GM18861 (cell line): ENCODE measurements around the gene GRIN3B.

Source experiments
- ATAC-seq: cut with Tn5 transposase; IDR thresholded peaks from one replicate; pipeline ENCODE4 v1.9.1; 2021; ENCODE audit not compliant: unreplicated experiment

Gene GRIN3B

DNA sequence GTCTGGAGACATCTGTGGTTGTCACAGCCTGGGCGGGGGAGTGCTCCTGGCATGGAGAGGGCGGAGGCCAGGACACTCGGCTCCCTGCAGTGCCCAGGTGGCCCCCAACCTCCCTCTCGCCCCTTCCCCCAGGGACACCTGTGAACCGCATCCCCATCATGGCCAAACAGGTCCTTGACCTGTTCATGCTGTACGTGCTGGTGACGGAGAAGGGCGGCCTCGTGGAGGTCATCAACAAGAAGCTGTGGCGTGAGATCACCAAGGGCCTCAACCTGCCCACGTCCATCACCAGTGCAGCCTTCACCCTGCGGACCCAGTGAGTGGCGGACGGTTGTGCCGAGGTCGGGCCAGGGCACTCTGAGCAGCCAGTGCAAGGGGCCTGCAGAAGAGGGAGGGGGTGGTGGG lies 36.1 kb upstream of the GRIN3B start:
- no peak for ATAC-seq

DNA sequence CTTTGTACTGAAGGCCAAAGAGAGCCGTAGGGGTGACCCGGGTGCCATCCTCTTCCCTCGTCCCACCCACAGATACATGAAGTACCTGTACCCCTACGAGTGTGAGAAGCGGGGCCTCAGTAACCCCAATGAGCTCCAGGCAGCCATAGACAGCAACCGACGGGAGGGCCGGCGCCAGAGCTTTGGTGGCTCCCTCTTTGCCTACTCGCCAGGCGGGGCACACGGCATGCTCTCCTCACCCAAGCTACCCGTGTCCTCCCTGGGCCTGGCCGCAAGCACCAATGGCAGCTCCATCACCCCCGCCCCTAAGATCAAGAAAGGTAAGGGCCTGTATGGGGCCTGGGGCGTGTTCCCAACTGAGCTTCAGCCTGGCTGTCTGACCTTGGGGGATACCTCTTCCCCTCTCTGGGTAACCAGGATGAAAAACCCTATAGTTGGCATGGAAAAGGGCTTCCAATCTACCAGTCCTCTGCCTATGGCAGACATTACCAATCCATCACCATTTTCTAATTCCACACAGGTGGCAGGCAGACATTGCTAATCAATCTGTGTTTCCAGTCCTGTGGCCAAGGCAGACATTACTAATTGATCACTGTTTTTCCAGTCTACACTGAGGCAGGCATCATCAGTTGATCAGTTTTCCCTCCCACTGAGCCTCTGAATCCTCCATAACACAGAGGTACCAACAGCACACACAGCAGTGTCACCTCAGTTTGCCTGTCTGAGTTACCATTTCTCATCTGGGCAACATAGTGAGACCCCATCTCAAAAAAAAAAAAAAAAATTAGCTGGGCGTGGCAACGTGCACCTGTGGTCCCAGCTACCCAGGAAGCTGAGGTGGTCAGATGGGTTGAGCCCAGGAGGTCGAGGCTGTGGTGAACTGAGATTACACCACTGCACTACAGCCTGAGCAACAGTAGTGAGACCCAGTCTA lies 35.2 kb upstream of the GRIN3B start:
- ATAC-seq: no peak

DNA sequence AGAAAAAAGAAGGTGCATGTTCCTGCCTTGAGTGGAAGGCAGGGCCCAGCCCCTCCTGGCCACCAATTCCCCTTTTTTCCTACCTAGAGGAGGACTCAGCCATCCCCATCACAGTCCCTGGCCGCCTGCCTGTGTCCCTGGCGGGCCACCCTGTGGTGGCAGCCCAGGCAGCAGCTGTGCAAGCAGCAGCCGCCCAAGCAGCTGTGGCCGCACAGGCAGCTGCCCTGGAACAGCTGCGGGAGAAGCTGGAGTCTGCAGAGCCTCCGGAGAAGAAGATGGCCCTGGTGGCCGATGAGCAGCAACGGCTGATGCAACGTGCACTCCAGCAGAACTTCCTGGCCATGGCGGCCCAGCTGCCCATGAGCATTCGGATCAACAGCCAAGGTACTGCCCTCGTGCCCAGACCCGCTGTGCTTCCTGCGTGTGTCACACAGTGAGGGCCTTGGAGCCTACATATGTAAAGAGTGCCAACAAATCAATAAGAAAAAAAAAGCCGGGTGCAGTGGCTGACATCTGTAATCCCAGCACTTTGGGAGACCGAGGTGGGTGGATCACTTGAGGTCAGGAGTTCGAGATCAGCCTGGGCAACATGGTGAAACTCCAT lies 33.6 kb upstream of the GRIN3B start:
- ATAC-seq: no peak

DNA sequence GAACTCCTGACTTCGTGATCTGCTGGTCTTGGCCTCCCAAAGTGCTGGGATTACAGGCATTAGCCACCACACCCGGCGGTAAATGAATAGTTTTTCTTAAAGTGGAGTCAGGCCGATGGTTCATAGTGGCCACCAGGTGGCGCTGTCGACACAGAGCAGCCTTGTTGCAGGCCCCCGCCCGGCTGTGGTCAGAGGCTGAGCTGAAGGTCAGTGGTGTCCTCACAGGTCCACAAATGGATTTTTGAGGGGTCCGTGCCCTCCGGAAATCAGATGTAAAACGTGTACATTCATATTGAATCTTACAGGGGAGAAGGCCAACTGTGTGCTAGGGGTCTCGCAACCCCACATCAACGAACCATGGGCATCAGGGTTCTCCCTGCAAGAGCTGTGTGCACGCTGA lies 29.5 kb upstream of the GRIN3B start:
- no peak for ATAC-seq

DNA sequence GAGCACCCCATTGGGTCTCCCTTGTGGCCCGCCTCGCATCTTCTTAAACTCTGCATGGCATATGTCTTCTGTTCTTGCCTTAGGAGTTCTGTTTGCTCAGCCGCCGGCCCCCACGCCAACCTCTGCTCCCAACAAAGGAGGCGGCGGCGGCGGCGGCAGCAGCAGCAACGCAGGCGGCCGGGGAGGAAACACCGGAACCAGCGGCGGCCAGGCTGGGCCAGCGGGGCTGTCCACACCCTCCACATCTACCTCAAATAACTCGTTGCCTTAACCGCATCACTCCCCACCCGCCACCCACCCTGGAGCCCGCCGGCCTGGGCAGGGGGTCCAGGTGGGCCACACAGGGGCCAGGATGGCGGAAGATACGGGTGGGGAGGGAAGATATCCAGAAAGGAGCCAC lies 28.4 kb upstream of the GRIN3B start:
- ATAC-seq: no peak

DNA sequence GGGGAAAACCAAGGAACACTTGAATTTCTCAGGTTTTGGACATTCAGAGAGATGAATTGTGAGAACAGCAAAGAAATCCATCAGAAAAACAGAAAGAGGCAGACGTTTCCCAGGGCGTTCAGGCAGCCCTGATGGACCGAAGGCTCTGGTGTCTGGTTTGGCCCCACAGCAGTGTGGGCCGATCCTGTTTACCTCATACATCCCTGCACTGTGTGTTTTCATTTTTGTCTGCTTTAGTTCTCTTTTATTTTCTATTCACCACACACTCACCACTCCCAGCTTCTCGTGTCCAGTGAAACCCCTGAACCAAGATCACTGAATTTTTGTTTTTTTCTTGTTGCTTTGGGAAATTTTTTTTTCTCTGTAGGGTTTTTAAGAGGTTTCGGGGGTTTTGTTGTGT lies 27.9 kb upstream of the GRIN3B start:
- ATAC-seq: no peak

DNA sequence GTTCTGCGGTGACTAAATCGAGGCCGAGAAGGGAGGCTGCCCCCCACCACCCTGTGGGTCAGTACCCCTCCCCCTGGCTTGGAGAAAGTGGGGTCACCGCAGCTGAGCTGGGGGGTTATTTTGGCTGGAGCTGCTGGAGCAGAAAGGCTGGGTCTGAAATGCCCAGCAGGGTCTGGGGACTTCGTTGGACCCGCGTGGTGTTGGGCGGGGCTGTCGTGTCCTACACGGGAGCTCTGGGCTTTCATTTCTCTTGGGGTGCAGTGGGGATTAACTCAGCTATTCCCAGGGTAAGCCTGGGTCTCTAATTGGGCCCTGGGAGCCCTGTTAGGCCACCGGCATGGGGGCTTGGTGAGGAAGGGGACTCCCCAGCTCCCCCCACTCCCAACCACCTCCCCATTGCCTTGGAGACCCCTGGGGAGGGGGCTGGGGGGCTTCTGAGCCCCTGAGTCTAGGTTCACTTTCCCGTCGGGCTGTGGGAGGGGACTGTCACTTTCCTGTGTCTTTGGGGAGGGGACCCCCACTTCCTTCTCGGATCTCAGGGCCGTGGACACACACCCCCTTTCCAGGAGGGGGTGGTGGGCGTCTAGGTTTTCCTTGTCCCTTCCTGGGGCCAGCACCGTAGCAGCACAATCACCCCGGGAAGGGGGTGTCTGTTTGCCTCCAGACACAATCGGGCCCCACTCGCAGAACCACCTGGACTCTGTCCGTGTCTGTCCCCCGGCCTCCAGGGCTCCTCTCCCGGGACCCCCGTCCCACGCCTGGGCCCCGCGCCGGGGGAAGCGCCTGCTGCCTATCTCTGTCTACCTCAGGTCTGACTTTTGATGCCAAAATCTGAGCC lies 26.3 kb upstream of the GRIN3B start:
- ATAC-seq: no peak

DNA sequence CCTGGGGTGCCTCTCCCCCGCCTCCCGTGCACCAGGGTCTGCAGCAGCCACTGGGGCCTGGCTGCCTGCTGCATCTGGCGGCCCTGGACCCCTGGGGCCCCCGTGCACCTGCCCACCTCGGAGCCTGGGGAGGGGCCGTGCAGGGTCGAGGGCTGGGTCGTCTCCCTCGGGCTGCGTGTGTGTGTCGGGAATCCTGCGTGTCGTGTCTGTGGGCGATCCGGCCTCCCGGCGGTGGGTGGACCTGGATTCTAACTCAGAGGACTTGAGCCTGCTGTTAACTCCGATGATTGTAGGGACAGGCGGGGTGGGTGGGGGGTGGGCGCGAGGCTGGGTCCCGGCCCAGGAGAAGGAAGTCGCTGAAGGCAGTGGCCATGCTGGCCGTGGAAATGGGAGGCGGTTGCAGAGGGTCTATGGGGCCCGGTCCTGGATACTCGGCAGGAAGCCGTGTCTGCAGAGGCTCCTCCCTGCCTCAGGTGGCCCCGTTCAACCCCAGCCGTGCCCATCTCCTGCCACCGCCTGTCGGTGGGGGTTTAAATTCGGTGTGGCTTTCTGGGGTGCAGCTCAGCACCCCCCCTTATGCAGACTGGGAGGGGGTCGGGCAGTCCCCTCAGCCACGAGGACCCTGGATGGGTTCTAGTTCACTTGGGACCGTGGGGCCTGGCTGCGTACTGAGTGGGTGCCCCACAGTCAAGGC lies 25.5 kb upstream of the GRIN3B start:
- ATAC-seq: no peak

DNA sequence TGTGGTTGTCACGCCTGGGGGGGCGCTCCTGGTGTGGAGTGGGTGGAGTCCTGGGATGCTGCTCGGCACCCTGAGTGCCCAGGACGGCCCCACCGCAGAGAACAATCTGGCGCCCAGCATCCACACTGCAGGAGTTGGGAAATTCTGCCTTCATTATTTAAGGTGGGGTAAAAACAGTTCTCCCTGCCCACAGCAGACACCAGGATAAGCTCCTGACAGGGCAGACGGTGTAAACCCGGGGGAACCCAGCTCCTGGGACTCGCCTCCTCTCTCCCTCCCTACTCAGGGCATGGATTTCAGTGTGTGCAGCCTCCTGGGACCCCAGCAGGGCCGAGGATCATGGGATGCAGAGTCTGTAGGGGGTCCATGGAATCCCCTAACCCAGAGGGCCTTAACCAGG lies 23.7 kb upstream of the GRIN3B start:
- no peak for ATAC-seq

DNA sequence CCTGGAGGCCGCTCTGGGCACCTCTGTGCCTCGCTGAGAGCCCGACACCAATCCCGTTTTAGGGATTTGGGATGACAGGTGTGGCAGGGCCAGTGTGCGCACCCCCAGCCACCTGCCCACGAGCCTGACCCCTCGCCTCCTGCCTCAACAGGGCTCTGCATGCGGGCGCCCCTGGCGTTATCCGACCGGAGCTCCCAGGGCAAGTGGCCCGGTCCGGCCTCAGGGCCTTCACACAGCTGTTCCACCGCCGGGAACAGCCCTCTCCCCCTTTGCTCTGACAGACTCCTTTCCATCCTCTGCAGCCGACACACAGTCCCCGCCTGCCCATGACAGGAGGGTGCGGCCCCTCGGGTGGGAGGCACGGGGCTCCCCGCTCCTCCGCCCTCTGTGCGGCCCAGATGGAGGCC lies 23.2 kb upstream of the GRIN3B start:
- no peak for ATAC-seq

DNA sequence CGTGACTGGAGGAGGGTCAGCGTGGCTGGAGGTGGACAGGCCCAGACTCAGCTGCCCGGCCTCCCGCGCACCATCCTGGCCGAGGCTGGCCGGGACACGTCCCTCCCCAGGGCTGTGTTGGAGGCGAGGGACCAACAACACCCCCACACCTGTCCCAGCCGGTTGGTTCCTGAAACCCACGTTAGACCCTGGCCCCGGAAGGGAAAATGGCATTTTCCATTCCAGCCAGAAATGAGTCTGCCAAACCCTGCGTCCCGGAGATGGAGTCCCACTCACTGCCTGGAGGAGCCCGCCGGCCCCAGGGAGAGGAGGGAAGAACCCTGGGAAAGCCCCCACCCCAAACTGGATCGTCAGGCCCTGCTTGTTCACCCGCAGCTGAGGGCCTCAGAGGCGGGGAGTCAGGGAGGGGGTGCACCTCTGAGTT lies 20.9 kb upstream of the GRIN3B start:
- ATAC-seq: no peak

DNA sequence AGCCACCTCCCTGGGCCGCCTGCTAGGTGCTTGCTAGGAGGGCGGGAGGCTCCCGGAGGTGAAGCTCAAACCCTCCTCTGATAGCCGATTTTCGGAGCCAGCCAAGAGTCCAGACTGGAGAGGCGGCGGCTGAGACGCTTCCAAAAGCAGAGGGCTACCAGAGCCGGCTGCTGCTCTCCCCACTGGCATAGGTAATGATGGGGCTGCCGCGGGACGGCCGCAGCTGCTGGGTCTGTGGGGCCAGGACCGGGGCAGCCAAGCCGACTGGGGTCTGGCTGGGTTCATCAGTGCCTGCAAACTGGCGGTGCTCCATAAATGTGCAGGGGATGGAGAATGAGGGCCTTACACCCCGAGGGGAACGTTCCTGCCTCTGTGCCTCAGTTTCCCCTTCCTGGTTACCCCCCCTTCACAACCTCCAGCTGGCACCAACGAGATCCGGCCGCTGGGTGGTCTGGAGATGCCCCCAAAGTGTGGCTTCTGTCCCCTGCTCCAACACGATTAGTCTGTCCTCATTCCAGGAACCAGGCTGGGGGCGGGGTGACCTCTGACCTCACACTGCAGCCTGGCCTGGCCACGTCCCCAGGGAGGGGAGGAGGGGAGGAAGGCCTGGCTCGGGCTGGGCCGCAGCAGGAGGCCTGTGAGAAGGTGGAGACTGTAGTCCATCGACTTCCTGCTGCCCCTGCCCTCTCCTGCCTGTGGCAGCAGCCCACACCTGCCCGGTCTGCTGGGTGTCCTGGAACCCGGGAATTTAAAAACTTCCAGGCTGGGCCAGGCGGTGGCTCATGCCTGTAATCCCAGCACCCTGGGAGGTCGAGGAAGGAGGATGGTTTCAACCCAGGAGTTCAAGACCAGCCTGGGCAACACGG lies 19.9 kb upstream of the GRIN3B start:
- no peak for ATAC-seq

DNA sequence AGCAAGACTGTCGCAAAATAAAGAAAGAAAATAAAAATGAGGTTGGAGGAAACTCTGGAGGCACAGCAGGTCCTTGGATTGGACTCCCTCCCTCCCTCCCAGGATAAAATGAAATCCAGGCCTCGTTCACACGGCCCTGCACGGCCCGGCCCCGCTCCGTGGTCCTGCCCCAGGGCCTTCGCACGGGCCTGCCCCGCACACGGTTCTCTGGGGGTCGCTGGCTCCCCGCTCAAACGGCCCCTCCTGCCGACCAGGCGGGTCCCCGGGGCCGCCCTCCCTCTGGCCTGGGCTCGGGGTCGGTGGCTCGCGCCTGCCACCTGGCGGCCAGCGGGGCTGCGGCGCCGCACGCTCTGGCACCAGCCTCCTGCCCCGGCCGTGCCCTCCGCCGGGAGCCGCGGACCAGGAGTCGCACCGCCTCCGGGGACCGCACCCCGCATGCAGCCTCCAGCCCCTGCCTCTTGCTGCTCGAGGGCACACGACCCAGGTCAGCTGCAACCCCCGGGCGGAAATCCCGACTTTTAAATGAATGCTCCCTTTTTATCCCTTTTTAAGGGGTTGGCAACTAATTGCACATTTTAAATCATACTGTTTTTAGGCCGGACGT lies 17.6 kb upstream of the GRIN3B start:
- ATAC-seq: no peak

DNA sequence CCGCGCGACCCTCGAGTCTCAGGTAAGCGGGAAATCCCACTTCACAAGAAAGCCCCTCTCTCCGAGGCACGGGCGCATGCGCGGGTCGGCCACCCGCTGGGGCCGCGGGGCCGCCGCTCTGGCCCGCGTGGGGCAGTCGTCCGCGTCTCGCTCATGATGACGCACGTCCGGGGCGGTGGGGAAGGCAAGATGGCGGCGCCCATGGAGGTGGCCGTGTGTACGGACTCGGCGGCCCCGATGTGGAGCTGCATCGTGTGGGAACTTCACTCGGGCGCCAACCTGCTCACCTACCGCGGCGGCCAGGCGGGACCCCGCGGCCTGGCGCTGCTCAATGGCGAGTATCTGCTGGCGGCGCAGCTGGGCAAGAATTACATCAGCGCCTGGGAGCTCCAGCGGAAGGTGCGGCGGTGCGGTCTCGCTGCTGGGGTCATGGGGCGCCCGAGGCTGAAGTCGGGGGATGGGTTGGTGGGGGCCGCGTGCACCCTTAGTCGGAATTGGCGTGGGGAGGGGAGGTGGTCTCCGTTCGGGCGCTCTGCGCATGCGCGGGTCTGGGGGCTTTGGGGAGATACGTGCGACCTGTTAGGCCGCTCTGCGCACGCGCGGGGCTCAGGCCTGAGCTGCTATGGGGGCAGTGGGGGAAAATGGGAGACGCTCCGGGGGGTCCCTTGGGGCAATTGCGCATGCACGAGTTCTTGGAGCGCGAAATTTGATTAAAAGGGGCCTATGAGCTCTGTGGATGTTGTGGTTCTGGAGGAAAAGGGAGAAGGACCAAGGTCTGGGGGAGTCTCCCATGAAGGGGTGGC lies 15.9 kb upstream of the GRIN3B start, which contains the start of gene WDR18:
WDR18 (plus strand) TSS at position 181 of the 803 bp plus-strand sequence; CDS start at position 190, 9 bp downstream.
- peak; percentile 62 for ATAC-seq

DNA sequence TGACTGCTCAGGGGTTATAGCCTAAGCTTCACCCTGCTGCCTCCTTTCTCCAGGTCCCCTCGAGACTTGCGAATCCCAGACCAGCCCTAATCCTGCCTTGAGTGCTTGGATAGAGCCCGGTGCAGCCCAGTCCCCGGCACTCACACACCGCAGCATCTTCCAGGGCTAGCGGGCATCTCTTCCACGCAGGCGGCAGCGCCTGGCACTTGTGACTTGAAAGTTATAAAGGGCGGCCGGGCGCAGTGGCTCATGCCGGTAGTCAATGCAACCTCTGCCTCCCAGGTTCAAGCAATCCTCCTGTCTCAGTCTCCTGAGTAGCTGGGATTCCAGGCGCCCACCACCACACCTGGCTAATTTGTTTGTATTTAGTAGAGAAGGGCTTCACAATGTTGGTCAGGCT lies 14.1 kb upstream of the GRIN3B start:
- ATAC-seq: no peak

DNA sequence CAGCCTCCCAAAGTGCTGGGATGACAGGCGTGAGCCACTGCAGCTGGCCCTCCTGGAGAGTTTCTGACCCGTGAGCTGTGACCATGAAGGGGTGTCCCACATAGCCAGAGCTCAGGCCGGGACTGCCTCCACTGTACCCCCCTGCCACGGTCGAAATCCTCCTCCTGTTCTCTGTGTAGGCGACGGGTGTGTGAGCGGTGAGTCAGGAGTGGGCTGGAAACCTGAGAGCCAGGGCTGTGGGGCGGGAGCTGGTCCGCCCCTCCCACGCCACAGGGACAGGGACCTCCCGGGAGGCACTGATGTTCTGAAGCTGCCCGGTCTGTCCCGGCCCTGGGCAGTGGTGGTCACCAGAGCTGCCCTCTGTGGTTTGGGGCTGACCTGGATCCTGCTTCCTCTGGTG lies 12.1 kb upstream of the GRIN3B start:
- no peak for ATAC-seq

DNA sequence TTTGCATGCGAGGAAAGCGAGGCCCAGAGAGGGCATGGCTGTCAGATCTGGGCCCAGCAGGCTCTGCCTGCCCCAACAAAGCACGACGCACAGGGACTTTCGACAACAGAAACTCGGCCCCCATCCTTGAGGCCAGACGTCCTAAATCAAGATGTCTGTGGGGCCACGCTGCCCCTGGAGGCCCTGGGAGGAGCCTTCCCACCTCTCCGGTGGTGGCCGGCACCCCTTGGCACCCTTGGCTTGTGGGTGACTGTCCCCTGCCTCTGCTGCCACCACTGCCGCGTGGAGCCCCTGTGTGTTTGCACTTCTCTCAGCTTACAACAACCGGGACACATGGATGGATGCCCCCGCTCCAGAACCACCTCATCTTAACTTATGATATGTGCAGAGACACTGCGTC lies 11.7 kb upstream of the GRIN3B start:
- ATAC-seq: no peak

DNA sequence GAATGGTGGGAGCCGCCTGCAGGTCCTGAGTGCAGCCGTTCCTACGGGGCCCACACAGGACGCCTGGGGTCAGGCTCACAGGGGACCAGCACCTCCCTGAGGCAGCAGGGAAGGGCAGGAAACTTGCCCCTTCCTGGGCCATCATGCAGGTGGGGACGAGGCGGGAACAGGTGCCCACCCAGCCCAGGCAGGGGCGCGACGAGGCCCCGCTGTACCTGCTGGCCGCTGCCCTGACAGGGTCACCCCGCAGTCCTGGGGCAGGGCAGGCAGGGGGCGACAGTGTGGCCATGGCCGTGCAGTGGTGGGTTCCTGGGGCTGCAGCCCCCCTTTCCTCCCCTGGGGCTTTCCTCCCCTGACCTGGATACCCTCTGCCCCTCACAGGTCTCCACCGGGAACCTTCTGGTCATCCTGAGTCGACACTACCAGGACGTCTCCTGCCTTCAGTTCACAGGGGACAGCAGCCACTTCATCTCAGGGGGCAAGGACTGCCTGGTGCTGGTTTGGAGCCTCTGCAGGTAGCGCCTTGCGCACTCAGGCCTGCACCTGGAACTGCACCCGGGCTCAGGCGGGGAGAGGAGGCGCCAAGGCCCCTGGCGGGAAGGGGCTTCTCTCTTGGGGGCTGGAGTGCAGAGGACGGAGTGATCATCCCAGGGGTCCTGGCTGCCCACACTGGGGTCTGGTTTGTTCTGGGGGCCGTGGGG lies 10.7 kb upstream of the GRIN3B start:
- no peak for ATAC-seq
